Measurements from ENCODE around the gene IGFBP2.

Gene IGFBP2

GRCh38 chr2:216632952-216633615 is at the start of gene IGFBP2:
Gene IGFBP2 (plus strand): TSS chr2:216633420. CDS start chr2:216633524, 104 bp downstream.
- DNase-seq (ENCODE audit: low read depth), result no peak
- no peak for TF ChIP-seq CTCF (conservative IDR thresholded peaks at IDR 0.05; ENCODE audit: control insufficient read depth, insufficient read depth, low read depth, low read length)
- peak within 1 kb of the TSS; percentile 13 for H3K4me3 ChIP-seq (ENCODE audit: control insufficient read depth, low read depth, low read length)

GRCh38 chr2:216583606-216584005 is 49.6 kb upstream of the IGFBP2 start:
- no peak overlapping the region for H3K4me3 ChIP-seq (ENCODE audit: control insufficient read depth, low read depth, low read length)
- DNase-seq (ENCODE audit: low read depth), result no peak
- no peak for TF ChIP-seq CTCF (conservative IDR thresholded peaks at IDR 0.05; ENCODE audit: control insufficient read depth, insufficient read depth, low read depth, low read length)

- TF ChIP-seq CTCF (conservative IDR thresholded peaks at IDR 0.05; ENCODE audit: control insufficient read depth, insufficient read depth, low read depth, low read length), result no peak
- H3K4me3 ChIP-seq (ENCODE audit: control insufficient read depth, low read depth, low read length), result no peak overlapping the region
- DNase-seq (ENCODE audit: low read depth), result no peak
Observed at GRCh38 chr2:216584112-216584511, 49.1 kb upstream of the IGFBP2 start.

- no peak overlapping the region for H3K4me3 ChIP-seq (ENCODE audit: control insufficient read depth, low read depth, low read length)
- DNase-seq (ENCODE audit: low read depth), result no peak
- no peak for TF ChIP-seq CTCF (conservative IDR thresholded peaks at IDR 0.05; ENCODE audit: control insufficient read depth, insufficient read depth, low read depth, low read length)
Observed at GRCh38 chr2:216585441-216585840, 47.8 kb upstream of the IGFBP2 start.

- no peak for DNase-seq (ENCODE audit: low read depth)
- no peak for TF ChIP-seq CTCF (conservative IDR thresholded peaks at IDR 0.05; ENCODE audit: control insufficient read depth, insufficient read depth, low read depth, low read length)
- H3K4me3 ChIP-seq (ENCODE audit: control insufficient read depth, low read depth, low read length), result no peak overlapping the region
Observed at GRCh38 chr2:216588861-216589710, 44.1 kb upstream of the IGFBP2 start.

- TF ChIP-seq CTCF (conservative IDR thresholded peaks at IDR 0.05; ENCODE audit: control insufficient read depth, insufficient read depth, low read depth, low read length), result no peak
- H3K4me3 ChIP-seq (ENCODE audit: control insufficient read depth, low read depth, low read length), result no peak overlapping the region
- no peak for DNase-seq (ENCODE audit: low read depth)
Observed at GRCh38 chr2:216589791-216590190, 43.4 kb upstream of the IGFBP2 start.
